Astrocyte of the cerebellum (primary cell): Measurements from ENCODE around the gene MAML1.

Source experiments
- DNase-seq: peaks from one replicate; pipeline ENCODE4 v3.0.0-alpha.2; 2011; ENCODE audit warnings: low read depth
- H3K4me3 ChIP-seq: 2 replicates; pipeline ENCODE4 v1.5.1; 2011; ENCODE audit warnings: mild to moderate bottlenecking, low read depth, low read length, moderate library complexity
- in situ Hi-C: cut with HindIII; loops from 2 replicates; pipeline ENCODE4 v1.10.0; 2017; ENCODE audit warnings: low sequenced_read_pairs
- TF ChIP-seq, protein P1 (sequence below): IDR thresholded peaks from 2 replicates; pipeline ENCODE4 v1.5.1; 2012; ENCODE audit warnings: low read length, low read depth, moderate library complexity, mild to moderate bottlenecking; ENCODE audit errors: missing control alignments

Gene MAML1

GRCh38 chr5:179766726-179767455, 34.3 kb downstream of the MAML1 start:
- no peak overlapping the region for H3K4me3 ChIP-seq
- DNase-seq = no peak
- TF ChIP-seq, protein P1, sequence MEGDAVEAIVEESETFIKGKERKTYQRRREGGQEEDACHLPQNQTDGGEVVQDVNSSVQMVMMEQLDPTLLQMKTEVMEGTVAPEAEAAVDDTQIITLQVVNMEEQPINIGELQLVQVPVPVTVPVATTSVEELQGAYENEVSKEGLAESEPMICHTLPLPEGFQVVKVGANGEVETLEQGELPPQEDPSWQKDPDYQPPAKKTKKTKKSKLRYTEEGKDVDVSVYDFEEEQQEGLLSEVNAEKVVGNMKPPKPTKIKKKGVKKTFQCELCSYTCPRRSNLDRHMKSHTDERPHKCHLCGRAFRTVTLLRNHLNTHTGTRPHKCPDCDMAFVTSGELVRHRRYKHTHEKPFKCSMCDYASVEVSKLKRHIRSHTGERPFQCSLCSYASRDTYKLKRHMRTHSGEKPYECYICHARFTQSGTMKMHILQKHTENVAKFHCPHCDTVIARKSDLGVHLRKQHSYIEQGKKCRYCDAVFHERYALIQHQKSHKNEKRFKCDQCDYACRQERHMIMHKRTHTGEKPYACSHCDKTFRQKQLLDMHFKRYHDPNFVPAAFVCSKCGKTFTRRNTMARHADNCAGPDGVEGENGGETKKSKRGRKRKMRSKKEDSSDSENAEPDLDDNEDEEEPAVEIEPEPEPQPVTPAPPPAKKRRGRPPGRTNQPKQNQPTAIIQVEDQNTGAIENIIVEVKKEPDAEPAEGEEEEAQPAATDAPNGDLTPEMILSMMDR = no peak
- in situ Hi-C loops = no loop called here

GRCh38 chr5:179767496-179768100, 35.0 kb downstream of the MAML1 start:
- H3K4me3 ChIP-seq = no peak overlapping the region
- DNase-seq = no peak
- TF ChIP-seq, protein P1 = no peak
- in situ Hi-C loops = no loop called here

GRCh38 chr5:179768326-179769085, 35.9 kb downstream of the MAML1 start:
- in situ Hi-C loops = no loop called here
- no peak overlapping the region for H3K4me3 ChIP-seq
- no peak for DNase-seq
- TF ChIP-seq, protein P1 = peak; percentile 29

- TF ChIP-seq, protein P1 = no peak
- no peak overlapping the region for H3K4me3 ChIP-seq
- in situ Hi-C loops = no loop called here
- no peak for DNase-seq
Observed at GRCh38 chr5:179769271-179769670, 36.6 kb downstream of the MAML1 start.

DNA sequence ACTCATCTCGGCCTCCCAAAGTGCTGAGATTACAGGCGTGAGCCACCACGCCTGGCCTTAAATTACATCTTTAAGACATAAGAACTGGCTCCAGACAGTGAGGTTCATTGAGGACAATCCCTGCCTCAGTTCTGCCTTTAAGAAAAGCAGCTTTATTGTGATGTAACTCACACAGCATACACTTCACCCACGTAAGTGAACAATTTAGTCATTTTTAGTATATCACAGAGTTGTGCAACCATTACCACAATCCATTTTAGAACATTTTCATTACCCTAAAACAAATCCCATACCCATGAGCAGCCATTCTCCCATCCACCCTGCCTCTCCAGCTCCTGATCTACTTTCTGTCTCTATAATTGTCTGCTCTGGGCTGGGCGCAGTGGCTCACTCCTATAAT, 37.2 kb downstream of the MAML1 start:
- H3K4me3 ChIP-seq = no peak overlapping the region
- TF ChIP-seq, protein P1 = no peak
- in situ Hi-C loops = no loop called here
- no peak for DNase-seq

- no peak overlapping the region for H3K4me3 ChIP-seq
- TF ChIP-seq, protein P1 = no peak
- no peak for DNase-seq
- in situ Hi-C loops = no loop called here
Observed at GRCh38 chr5:179771311-179771895, 38.8 kb downstream of the MAML1 start.
